ENCODE results near the gene DIO2.

DIO2 gene

GRCh38 chr14:80176893-80177292 is 34.4 kb downstream of the DIO2 start:
- TF ChIP-seq CTCF (IDR thresholded peaks at IDR 0.05; ENCODE audit: control insufficient read depth, insufficient read depth, low read depth, low read length, missing control alignments) = no peak
- DNase-seq (ENCODE audit: low read depth) = no peak

GRCh38 chr14:80172375-80173051 is 38.8 kb downstream of the DIO2 start:
- no peak for TF ChIP-seq CTCF (IDR thresholded peaks at IDR 0.05; ENCODE audit: control insufficient read depth, insufficient read depth, low read depth, low read length, missing control alignments)
- no peak for DNase-seq (ENCODE audit: low read depth)
- no peak overlapping the region for H3K4me3 ChIP-seq (ENCODE audit: control insufficient read depth, low read depth, low read length)

More at GRCh38 chr14:80176893-80177292, 34.4 kb downstream of the DIO2 start:
- H3K4me3 ChIP-seq (ENCODE audit: control insufficient read depth, low read depth, low read length) = no peak overlapping the region

GRCh38 chr14:80167793-80168448 is 43.4 kb downstream of the DIO2 start:
- H3K4me3 ChIP-seq (ENCODE audit: control insufficient read depth, low read depth, low read length) = no peak overlapping the region
- no peak for TF ChIP-seq CTCF (IDR thresholded peaks at IDR 0.05; ENCODE audit: control insufficient read depth, insufficient read depth, low read depth, low read length, missing control alignments)
- DNase-seq (ENCODE audit: low read depth) = no peak

GRCh38 chr14:80164991-80165721 is 46.1 kb downstream of the DIO2 start:
- DNase-seq (ENCODE audit: low read depth) = no peak
- H3K4me3 ChIP-seq (ENCODE audit: control insufficient read depth, low read depth, low read length) = no peak overlapping the region
- TF ChIP-seq CTCF (IDR thresholded peaks at IDR 0.05; ENCODE audit: control insufficient read depth, insufficient read depth, low read depth, low read length, missing control alignments) = no peak

GRCh38 chr14:80152763-80153162 is 58.5 kb downstream of the DIO2 start:
- DNase-seq (ENCODE audit: low read depth) = no peak

More at GRCh38 chr14:80152763-80153162, 58.5 kb downstream of the DIO2 start:
- no peak overlapping the region for H3K4me3 ChIP-seq (ENCODE audit: control insufficient read depth, low read depth, low read length)
- no peak for TF ChIP-seq CTCF (IDR thresholded peaks at IDR 0.05; ENCODE audit: control insufficient read depth, insufficient read depth, low read depth, low read length, missing control alignments)

Measured in AG09309 (cell line).